Measurements from ENCODE around the gene RPS6KA2. TPM values are rescaled to one million over a fixed set of nuclear protein-coding genes. Genes with fewer than 3 reads are reported as not detected.

Gene RPS6KA2
- total and polyA plus RNA-seq, 2 donors (not counting 1 experiment from before 2014, with no cell fraction given), result 2.2 to 16.0 TPM

DNA sequence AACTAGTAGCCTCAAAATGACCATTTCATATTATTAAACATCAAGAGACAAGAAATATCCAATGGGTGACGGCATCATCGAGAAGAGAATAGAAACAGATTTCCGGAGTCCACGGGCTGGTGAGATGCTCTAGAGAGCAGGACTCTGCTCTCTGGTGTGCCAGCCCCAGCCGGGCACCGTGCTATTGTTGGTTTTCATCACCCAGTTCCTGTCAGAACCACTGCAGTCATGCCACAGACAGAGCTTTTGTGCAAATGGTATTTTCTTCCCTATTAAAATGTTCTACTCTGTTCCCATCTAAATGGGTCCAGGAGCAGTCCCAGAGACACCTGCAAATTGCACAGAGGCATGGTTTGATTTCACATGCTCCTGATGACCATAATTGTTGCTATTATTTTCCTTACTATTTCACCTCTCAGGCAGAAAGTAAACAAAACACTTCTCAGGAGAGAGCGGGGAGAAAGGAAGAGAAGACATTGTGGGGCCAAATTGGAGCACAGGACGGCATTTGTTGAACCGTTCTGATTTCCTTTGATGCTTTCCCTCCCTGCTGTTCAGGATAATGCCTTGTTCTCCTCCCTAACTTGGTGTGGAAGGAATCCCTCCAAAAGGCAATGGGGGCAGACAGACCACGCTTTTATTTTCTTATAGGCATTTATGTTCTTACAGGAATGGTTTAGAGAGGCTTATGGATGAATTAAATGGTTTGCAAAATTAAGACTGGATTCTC, 29.2 kb downstream of the RPS6KA2 start:
- ATAC-seq (ENCODE audit: low read depth) (no peak), DNase-seq (no peak)
- Histone ChIP-seq H4K20me1 (ENCODE audit: control insufficient read depth, insufficient read depth, low read length, poor library complexity, severe bottlenecking) (no peaks in the 10 kb centered on the region), H3K4me3 (ENCODE audit: control extremely low read depth in 1 of 5, extremely low read depth in 1 of 5, insufficient read depth in 1 of 5, low read depth in 2 of 5, low read length in 4 of 5) (no peak overlapping the region), H3K27ac (ENCODE audit: low read length in 2 of 2) (no peak overlapping the region), H3K36me3 (replicated peaks in 1 of 2; ENCODE audit: control extremely low read depth in 1 of 2, control insufficient read depth in 1 of 2, extremely low read depth in 1 of 2, insufficient read depth in 2 of 2, low read length in 1 of 2) (no peaks in the 10 kb centered on the region), H2AFZ (ENCODE audit: insufficient read depth, low read depth, low read length, poor library complexity, severe bottlenecking) (no peak overlapping the region), H3K27me3 (replicated peaks in 1 of 4; ENCODE audit: control extremely low read depth in 1 of 4, control insufficient read depth in 3 of 4, insufficient read depth in 4 of 4, low read length in 3 of 4) (no peaks in the 10 kb centered on the region), H3K4me2 (replicated peaks; ENCODE audit: low read depth, low read length, poor library complexity, severe bottlenecking) (no peak overlapping the region), H3K79me2 (ENCODE audit: control insufficient read depth, insufficient read depth, low read length) (no peaks in the 10 kb centered on the region), H3K9ac (ENCODE audit: low read length) (no peak overlapping the region), H3K9me3 (ENCODE audit: control extremely low read depth in 1 of 3, control insufficient read depth in 2 of 3, insufficient read depth in 1 of 3, low read length in 2 of 3) (no peaks in the 10 kb centered on the region), H3K4me1 (ENCODE audit: control insufficient read depth in 2 of 2, insufficient read depth in 2 of 2, low read length in 2 of 2) (no peaks in the 10 kb centered on the region)
- H3K9me3 Mint-ChIP-seq (ENCODE audit: insufficient read depth), result no peaks in the 10 kb centered on the region
- intact Hi-C loops (cut with micrococcal nuclease), result no loop called here
- H3K4me3 Mint-ChIP-seq, result no peak overlapping the region
- ChIA-PET CTCF (no interaction called here), POLR2A (no interaction called here)
- TF ChIP-seq, protein P1, sequence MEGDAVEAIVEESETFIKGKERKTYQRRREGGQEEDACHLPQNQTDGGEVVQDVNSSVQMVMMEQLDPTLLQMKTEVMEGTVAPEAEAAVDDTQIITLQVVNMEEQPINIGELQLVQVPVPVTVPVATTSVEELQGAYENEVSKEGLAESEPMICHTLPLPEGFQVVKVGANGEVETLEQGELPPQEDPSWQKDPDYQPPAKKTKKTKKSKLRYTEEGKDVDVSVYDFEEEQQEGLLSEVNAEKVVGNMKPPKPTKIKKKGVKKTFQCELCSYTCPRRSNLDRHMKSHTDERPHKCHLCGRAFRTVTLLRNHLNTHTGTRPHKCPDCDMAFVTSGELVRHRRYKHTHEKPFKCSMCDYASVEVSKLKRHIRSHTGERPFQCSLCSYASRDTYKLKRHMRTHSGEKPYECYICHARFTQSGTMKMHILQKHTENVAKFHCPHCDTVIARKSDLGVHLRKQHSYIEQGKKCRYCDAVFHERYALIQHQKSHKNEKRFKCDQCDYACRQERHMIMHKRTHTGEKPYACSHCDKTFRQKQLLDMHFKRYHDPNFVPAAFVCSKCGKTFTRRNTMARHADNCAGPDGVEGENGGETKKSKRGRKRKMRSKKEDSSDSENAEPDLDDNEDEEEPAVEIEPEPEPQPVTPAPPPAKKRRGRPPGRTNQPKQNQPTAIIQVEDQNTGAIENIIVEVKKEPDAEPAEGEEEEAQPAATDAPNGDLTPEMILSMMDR (IDR thresholded peaks at IDR 0.05), result no peak
- TF ChIP-seq EZH2 (IDR thresholded peaks at IDR 0.05; ENCODE audit: borderline replicate concordance, insufficient read depth, low read depth, low read length, poor library complexity, severe bottlenecking), result no peak
- H3K27ac Mint-ChIP-seq, result no peak overlapping the region
- H3K4me1 Mint-ChIP-seq, result no peaks in the 10 kb centered on the region
- H3K27me3 Mint-ChIP-seq, result peaks cover 8% of the 10 kb centered on the region
- WGBS (ENCODE audit: insufficient coverage), result 72% methylated on average over 7 of the region's 10 CpGs

DNA sequence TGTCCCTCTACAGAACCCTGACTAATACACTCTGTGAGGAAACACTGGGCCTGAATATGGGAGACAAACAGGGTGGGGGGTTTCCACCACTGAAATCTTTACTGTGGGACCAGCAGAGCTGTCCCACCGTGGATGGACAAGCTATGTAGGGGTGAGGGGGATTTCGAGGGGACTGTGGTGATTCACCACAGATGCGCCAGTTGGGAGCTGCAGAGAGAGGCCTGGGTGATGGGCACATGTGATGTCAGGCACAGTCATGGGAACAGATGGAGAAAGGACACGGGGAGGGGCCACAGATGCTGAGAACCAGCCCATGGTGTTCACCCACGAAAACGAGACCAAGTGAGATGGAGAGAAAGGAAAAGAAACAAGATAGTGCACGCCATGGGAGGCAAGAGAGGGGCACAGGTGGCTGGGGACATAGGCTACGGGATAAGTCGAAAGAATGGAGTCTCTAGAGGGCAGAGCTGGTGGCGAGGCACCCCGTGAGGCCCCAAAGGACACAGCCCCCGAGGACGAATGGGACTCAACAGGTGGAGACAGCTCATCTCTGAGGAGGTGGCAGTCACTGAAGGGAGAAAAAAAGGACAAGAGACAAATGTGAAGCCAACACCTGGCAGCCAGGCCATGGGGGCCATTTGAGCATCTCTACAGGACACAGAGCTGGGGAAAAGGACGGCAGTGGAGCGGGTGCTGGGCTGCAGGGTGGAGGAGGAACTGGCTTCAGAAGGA, 30.1 kb downstream of the RPS6KA2 start:
- H3K9me3 Mint-ChIP-seq (ENCODE audit: insufficient read depth), result no peaks in the 10 kb centered on the region

More for the DNA sequence above, 30.1 kb downstream of the RPS6KA2 start:
- no peak for DNase-seq
- ChIA-PET CTCF (no interaction called here), POLR2A (no interaction called here)
- TF ChIP-seq EZH2 (IDR thresholded peaks at IDR 0.05; ENCODE audit: borderline replicate concordance, insufficient read depth, low read depth, low read length, poor library complexity, severe bottlenecking), result no peak
- TF ChIP-seq, protein P1 (IDR thresholded peaks at IDR 0.05), result no peak
- no peak overlapping the region for H3K4me3 ChIP-seq (ENCODE audit: control extremely low read depth in 1 of 5, extremely low read depth in 1 of 5, insufficient read depth in 1 of 5, low read depth in 2 of 5, low read length in 4 of 5)
- H3K4me3 Mint-ChIP-seq, result no peak overlapping the region
- no peak overlapping the region for H3K4me2 ChIP-seq (replicated peaks; ENCODE audit: low read depth, low read length, poor library complexity, severe bottlenecking)
- 85% methylated on average over 15 of the region's 15 CpGs for WGBS (ENCODE audit: insufficient coverage)
- no peaks in the 10 kb centered on the region for H3K4me1 Mint-ChIP-seq
- H2AFZ ChIP-seq (ENCODE audit: insufficient read depth, low read depth, low read length, poor library complexity, severe bottlenecking), result no peak overlapping the region
- no peak overlapping the region for H3K9ac ChIP-seq (ENCODE audit: low read length)
- H3K27me3 ChIP-seq (replicated peaks in 1 of 4; ENCODE audit: control extremely low read depth in 1 of 4, control insufficient read depth in 3 of 4, insufficient read depth in 4 of 4, low read length in 3 of 4), result no peaks in the 10 kb centered on the region
- no peaks in the 10 kb centered on the region for H3K79me2 ChIP-seq (ENCODE audit: control insufficient read depth, insufficient read depth, low read length)
- H3K27ac Mint-ChIP-seq, result no peak overlapping the region
- no peak for ATAC-seq (ENCODE audit: low read depth)
- H3K9me3 ChIP-seq (ENCODE audit: control extremely low read depth in 1 of 3, control insufficient read depth in 2 of 3, insufficient read depth in 1 of 3, low read length in 2 of 3), result no peaks in the 10 kb centered on the region
- H3K27me3 Mint-ChIP-seq, result peaks cover 4% of the 10 kb centered on the region
- no peaks in the 10 kb centered on the region for H3K4me1 ChIP-seq (ENCODE audit: control insufficient read depth in 2 of 2, insufficient read depth in 2 of 2, low read length in 2 of 2)
- no peaks in the 10 kb centered on the region for H4K20me1 ChIP-seq (ENCODE audit: control insufficient read depth, insufficient read depth, low read length, poor library complexity, severe bottlenecking)
- H3K27ac ChIP-seq (ENCODE audit: low read length in 2 of 2), result no peak overlapping the region
- H3K36me3 ChIP-seq (replicated peaks in 1 of 2; ENCODE audit: control extremely low read depth in 1 of 2, control insufficient read depth in 1 of 2, extremely low read depth in 1 of 2, insufficient read depth in 2 of 2, low read length in 1 of 2), result no peaks in the 10 kb centered on the region
- intact Hi-C loops (cut with micrococcal nuclease), result no loop called here

Measured in B cell (primary cell).